HG02870 (cell line): ENCODE results near the gene PLXNA4.

Source experiments
- ATAC-seq: cut with Tn5 transposase; IDR thresholded peaks from one replicate; pipeline ENCODE4 v1.9.1; 2021; ENCODE audit warnings: mild to moderate bottlenecking, moderate library complexity; ENCODE audit not compliant: unreplicated experiment

The PLXNA4 gene

GRCh38 chr7:132249256-132249971, 326.9 kb downstream of the PLXNA4 start:
- no peak for ATAC-seq

- ATAC-seq = no peak
Measured at GRCh38 chr7:132248841-132249240, 327.4 kb downstream of the PLXNA4 start.

- ATAC-seq = no peak
Measured at GRCh38 chr7:132247995-132248618, 328.2 kb downstream of the PLXNA4 start.

GRCh38 chr7:132246591-132246990, 329.7 kb downstream of the PLXNA4 start:
- no peak for ATAC-seq

- no peak for ATAC-seq
Measured at GRCh38 chr7:132245539-132245938, 330.7 kb downstream of the PLXNA4 start.

GRCh38 chr7:132244903-132245480, 331.3 kb downstream of the PLXNA4 start:
- ATAC-seq = no peak

- ATAC-seq = no peak
Measured at GRCh38 chr7:132243463-132243862, 332.8 kb downstream of the PLXNA4 start.

- ATAC-seq = no peak
Measured at GRCh38 chr7:132243051-132243450, 333.2 kb downstream of the PLXNA4 start.

GRCh38 chr7:132242192-132242812, 334.0 kb downstream of the PLXNA4 start:
- ATAC-seq = no peak

GRCh38 chr7:132240821-132241422, 335.3 kb downstream of the PLXNA4 start:
- ATAC-seq = no peak

- no peak for ATAC-seq
Measured at GRCh38 chr7:132240262-132240661, 336.0 kb downstream of the PLXNA4 start.

- ATAC-seq = no peak
Measured at GRCh38 chr7:132239422-132239994, 336.8 kb downstream of the PLXNA4 start.

GRCh38 chr7:132234711-132235110, 341.6 kb downstream of the PLXNA4 start:
- no peak for ATAC-seq

- no peak for ATAC-seq
Measured at GRCh38 chr7:132232406-132232805, 343.9 kb downstream of the PLXNA4 start.

GRCh38 chr7:132230462-132230861, 345.8 kb downstream of the PLXNA4 start:
- no peak for ATAC-seq

- ATAC-seq = no peak
Measured at GRCh38 chr7:132228240-132228639, 348.0 kb downstream of the PLXNA4 start.

- ATAC-seq = no peak
Measured at GRCh38 chr7:132226957-132227290, 349.3 kb downstream of the PLXNA4 start.

GRCh38 chr7:132226046-132226956, 350.0 kb downstream of the PLXNA4 start:
- ATAC-seq = no peak

GRCh38 chr7:132225216-132226030, 350.8 kb downstream of the PLXNA4 start:
- ATAC-seq = no peak
